Heart left ventricle (tissue), 16 donors: ENCODE measurements around the gene PANK3. TPM values are rescaled to one million over a fixed set of nuclear protein-coding genes. Genes with fewer than 3 reads are reported as not detected.

ENCODE experiments used
- ATAC-seq, 4 donors: fragments of 200-7000 bp; cut with Tn5 transposase; one replicate each; pipeline ENCODE4 v1.9.1; 2020 to 2022; ENCODE audit warnings: moderate library complexity in 4 of 4, mild to moderate bottlenecking in 3 of 4, moderate number of reproducible peaks in 1 of 4
- DNase-seq, 5 donors: peaks; one replicate each; pipeline ENCODE4 v3.0.0-alpha.2; 2020
- H3K27ac ChIP-seq, 12 donors: fragments of 200-600 bp; sonication (generic) in 4 of 12; one replicate each; pipeline versions ENCODE4 v1.5.0 to v1.8.0; 2016 to 2022; ENCODE audit warnings: mild to moderate bottlenecking in 2 of 12
- H3K27me3 ChIP-seq, 9 donors: fragments of 200-600 bp; sonication (generic) in 2 of 9; one replicate each; pipeline versions ENCODE4 v1.5.1 to v1.8.0; 2016 to 2022; ENCODE audit warnings: mild to moderate bottlenecking in 3 of 9
- H3K36me3 ChIP-seq, 9 donors: fragments of 200-600 bp; sonication (generic) in 2 of 9; one replicate each; pipeline versions ENCODE4 v1.5.0 to v1.8.0; 2018 to 2022; ENCODE audit warnings: mild to moderate bottlenecking in 2 of 9
- H3K4me1 ChIP-seq, 12 donors: fragments of 200-600 bp; sonication (generic) in 4 of 12; one replicate each; pipeline versions ENCODE4 v1.5.0 to v1.8.0; 2016 to 2022; ENCODE audit warnings: mild to moderate bottlenecking in 3 of 12
- H3K4me3 ChIP-seq, 12 donors: fragments of 200-600 bp; sonication (generic) in 4 of 12; one replicate each; pipeline versions ENCODE4 v1.5.0 to v1.8.0; 2017 to 2022; ENCODE audit warnings: mild to moderate bottlenecking in 9 of 12, moderate library complexity in 4 of 12
- H3K9me3 ChIP-seq, 12 donors: fragments of 200-600 bp; sonication (generic) in 4 of 12; one replicate each; pipeline versions ENCODE4 v1.5.0 to v1.8.0; 2016 to 2022; ENCODE audit warnings: mild to moderate bottlenecking in 1 of 12
- CTCF ChIP-seq, 12 donors: fragments of 200-600 bp; sonication (generic) in 4 of 12; IDR thresholded peaks; one replicate each; pipeline versions ENCODE4 v1.5.0 to v1.8.0; 2018 to 2022; ENCODE audit warnings: antibody characterized with exemption in 12 of 12, mild to moderate bottlenecking in 5 of 12
- POLR2A ChIP-seq, 2 donors: fragments of 450-650 bp; IDR thresholded peaks; one replicate each; pipeline ENCODE4 v1.6.1; 2017; ENCODE audit warnings: antibody characterized with exemption in 2 of 2, mild to moderate bottlenecking in 2 of 2, moderate library complexity in 2 of 2
- WGBS, 4 donors: extraction: QIAGEN DNeasy Blood & Tissue Kit in 2 of 4; methylation state at CpG; one replicate each; pipeline versions ENCODE4 v1.1.5 to v1.1.7; 2013 to 2018; 5-methylcytosine and 5-hydroxymethylcytosine counted together
- intact Hi-C, 10 donors: fragments of 100-400 bp; cut with DNase I; formaldehyde crosslinking; loops; one replicate each; pipeline versions ENCODE4 v1.11.1 to v1.14.2; 2022
- microRNA-seq, 4 donors: library from miRNA; unstranded; fragments of <30 nt; microRNA quantifications; one replicate each; pipeline versions ENCODE4 to v1.2.0, GENCODE V29; 2017 to 2020
- polyA plus RNA-seq, 2 donors: library from polyadenylated mRNA; stranded (reverse); fragments of 200-250 nt; gene quantifications; one replicate each; pipeline ENCODE4 v1.2.3, GENCODE V29; 2013
- total RNA-seq, 9 donors: library from RNA; depleted of rRNA in 2 of 9; stranded (reverse); fragments of >200 nt in 2 of 9; fragmentation: NEBNext Ultra II Directional in 3 of 9; extraction: Animal tissue kit (Norgen Biotek cat#: 25700) in 3 of 9; gene quantifications; one replicate each; pipeline versions ENCODE4 v1.1.0 to v1.2.4, GENCODE V29; 2016 to 2023
- donor health status: ischemic (EF 13 %, LVEDD 7.1; RV severe dilation, severe dysfunction).
- donor health status: healthy with polysubstance abuse.
- donor health status: DM: no; HTN: yes; CAD: no.
- donor health status: DM: no; HTN: no; CAD: no.
- donor health status: ischemic (EF 25% LVEDD 6.9; RV normal size, moderate dysfunction).
- donor health status: ischemic (EF 25% LVEDD 5.7; RV mildly dilated, moderate dysfunction).
- donor health status: healthy.
- donor health status: DM: yes; HTN: yes; CAD: no.
- donor health status: ischemic (EF 35%, LVEDD 5.7; RV mildly dilated, moderate dysfunction).
- donor health status: nonischemic (EF 11% LVEDD 7.7; RV severe dilation, severe dysfunction).
- donor health status: DM: yes; HTN: yes; CAD: no.
- donor health status: PGD.
- donor health status: ischemic (EF 29% LVEDD 5.4; RV normal size, mild dysfunction).
- donor health status: nonischemic (EF 23%, LVEDD 6.1; RV moderate dilation, normal function).

The PANK3 gene
- total and polyA plus RNA-seq, 11 donors, result 3.8 to 45.4 (median 28.1) TPM

GRCh38 chr5:168502563-168503237 lies 76.5 kb downstream of the PANK3 start:
- WGBS, 4 donors, result 86 to 96% (median 89%) methylated on average over 7 of the region's 7 CpGs
- intact Hi-C loops, result no loop called here
- Histone ChIP-seq H3K4me3 (no peak overlapping the region), H3K27me3 (no peaks in the 10 kb centered on the region), H3K9me3 (no peaks in the 10 kb centered on the region), H3K36me3 (peaks cover 0 to 100% (median 97%) of the 10 kb centered on the region in 9 donors), H3K27ac (no peak overlapping the region), H3K4me1 (no peaks in the 10 kb centered on the region)
- DNase-seq (no peak), ATAC-seq (no peak)
- no peak for TF ChIP-seq CTCF (IDR thresholded peaks at IDR 0.05)
- no peak for TF ChIP-seq POLR2A (IDR thresholded peaks at IDR 0.05)

Small RNA genes lying within 50 kb of the gene (microRNA-seq; reads per million reads assigned to microRNA genes)
- gene MIR103A1, result 0 reads per million in 4 donors
- gene MIR103B1, result 0 reads per million in 4 donors

Other genes with a start within 250 kb of the PANK3 start
- gene RARS1, start 92.9 kb downstream of the PANK3 start, total RNA-seq, result 10 to 100 TPM; 38.1 to 64.4 (median 48.6) TPM
- gene RARS1, start 92.9 kb downstream of the PANK3 start, polyA plus RNA-seq, result 10 to 100 TPM; 21.1 to 60.2 TPM
- under 1 TPM in 3 of 9 donors, not detected in 6; 0.25 to 0.38 (median 0.27) TPM for gene FBLL1, start 50.1 kb downstream of the PANK3 start, total RNA-seq
- under 1 TPM in 1 of 2 donors, not detected in 1; 0.11 TPM for gene FBLL1, start 50.1 kb downstream of the PANK3 start, polyA plus RNA-seq